OCI-LY1 (cell line): ENCODE results near the gene MTF2.

Experiments
- CTCF ChIP-seq: fragments of 200-600 bp; sonication (generic), shearing (Covaris generic); IDR thresholded peaks from 2 replicates; pipeline ENCODE4 v1.5.1; 2017; ENCODE audit warnings: mild to moderate bottlenecking, antibody characterized with exemption, low read length, moderate library complexity, mixed read lengths
- EZH2 ChIP-seq: fragments of 200-600 bp; sonication (generic), shearing (Covaris generic); IDR thresholded peaks from 2 replicates; pipeline ENCODE4 v1.8.0; 2017; ENCODE audit warnings: borderline replicate concordance, mixed run types, mild to moderate bottlenecking, antibody characterized with exemption, low read length, moderate library complexity, mixed read lengths

- TF ChIP-seq CTCF (no peak), EZH2 (no peak)
Observed at GRCh38 chr1:93095804-93096585, 16.9 kb downstream of the MTF2 start.
